ENCODE results near the gene BCL2A1. TPM values are rescaled to one million over a fixed set of nuclear protein-coding genes. Genes with fewer than 3 reads are reported as not detected.
"Not testable (repeated sequence)": the region's sequence is repeated elsewhere in the genome, so short reads cannot be mapped to it uniquely, and the experiment has no call there.

BCL2A1 gene
- total RNA-seq, 1 experiment from 2014 or later = 102 TPM

- no peak for DNase-seq (ENCODE audit: low read depth, low spot score)
- in situ Hi-C loops (cut with HindIII; ENCODE audit: low pct_unique_long_range_greater_than_20kb, low sequenced_read_pairs) = no loop called here
Measured at GRCh38 chr15:79967298-79968182, 3.5 kb downstream of the BCL2A1 start.

DNA sequence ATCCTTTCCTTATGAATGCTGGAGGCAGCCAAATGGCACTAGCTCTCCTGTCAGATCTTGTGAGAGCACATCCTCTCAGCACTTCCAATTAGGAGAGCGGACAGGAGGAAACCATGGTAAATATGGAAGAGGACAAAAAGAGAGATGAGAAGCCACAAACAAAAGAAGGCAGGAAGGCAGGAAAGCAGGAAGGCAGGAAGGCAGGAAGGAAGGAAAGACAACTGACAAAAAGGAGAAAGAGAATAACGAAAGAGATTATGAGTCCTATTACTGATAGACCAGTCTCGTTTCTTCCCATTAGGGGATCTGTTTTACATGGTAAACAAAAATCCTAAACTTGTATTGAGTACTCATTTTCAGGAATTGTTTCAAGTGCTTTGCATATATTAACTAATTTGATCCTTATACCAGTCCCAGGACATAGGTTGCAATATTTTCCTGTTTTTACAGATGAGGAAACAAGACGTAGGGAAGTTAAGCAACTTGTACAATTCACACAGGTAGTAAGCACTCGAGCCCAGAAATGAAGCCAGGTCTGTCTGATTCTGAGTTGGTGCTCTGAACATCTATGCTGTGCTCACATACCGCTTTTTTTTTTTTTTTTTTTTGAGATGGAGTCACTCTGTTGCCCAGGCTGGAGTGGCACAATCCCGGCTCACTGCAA is 4.2 kb downstream of the BCL2A1 start:
- no peak for DNase-seq (ENCODE audit: low read depth, low spot score)
- in situ Hi-C loops (cut with HindIII; ENCODE audit: low pct_unique_long_range_greater_than_20kb, low sequenced_read_pairs) = no loop called here

DNA sequence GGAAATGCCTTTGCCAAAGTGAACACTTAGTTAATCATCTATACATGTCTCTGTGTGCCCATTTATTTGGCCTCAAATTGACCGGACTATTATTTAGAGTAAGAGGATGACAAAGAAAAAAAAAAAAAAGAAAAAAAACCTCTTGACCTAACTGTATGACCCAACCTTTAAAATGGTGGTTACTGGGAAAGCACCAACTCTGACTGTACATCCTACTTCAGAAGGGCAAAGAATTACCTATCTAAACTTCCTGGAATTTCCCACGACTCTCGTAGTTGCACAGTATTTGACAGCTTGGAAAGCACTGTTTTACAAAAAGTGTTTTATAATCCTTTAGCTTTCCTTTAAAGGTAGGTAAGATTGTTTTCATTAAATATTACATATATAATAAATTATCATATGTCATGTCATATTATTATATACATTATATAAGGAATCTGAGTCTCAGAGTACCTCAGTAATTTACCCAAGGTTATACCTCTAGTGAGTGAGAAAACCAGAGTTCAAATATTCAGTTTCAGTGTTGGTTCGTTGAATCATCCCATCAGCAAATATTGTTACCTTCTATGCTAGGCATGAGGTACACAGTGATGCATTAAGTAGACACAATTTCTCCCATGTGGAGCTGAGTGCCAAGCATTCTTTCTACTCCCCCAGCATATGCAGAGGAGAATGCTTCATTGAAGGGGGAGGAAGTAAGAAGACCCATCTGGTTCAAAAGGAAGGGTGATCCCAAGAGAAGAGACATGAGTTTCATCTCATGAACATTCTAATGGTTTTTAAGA is 5.0 kb downstream of the BCL2A1 start:
- peak; percentile 46 for DNase-seq (ENCODE audit: low read depth, low spot score)
- in situ Hi-C loops (cut with HindIII; ENCODE audit: low pct_unique_long_range_greater_than_20kb, low sequenced_read_pairs) = no loop called here

- in situ Hi-C loops (cut with HindIII; ENCODE audit: low pct_unique_long_range_greater_than_20kb, low sequenced_read_pairs) = no loop called here
- no peak for DNase-seq (ENCODE audit: low read depth, low spot score)
Measured at GRCh38 chr15:79964232-79964805, 6.7 kb downstream of the BCL2A1 start.

GRCh38 chr15:79962921-79963320 is 8.1 kb downstream of the BCL2A1 start:
- in situ Hi-C loops (cut with HindIII; ENCODE audit: low pct_unique_long_range_greater_than_20kb, low sequenced_read_pairs); DNase-seq (ENCODE audit: low read depth, low spot score): not testable (repeated sequence)

- DNase-seq (ENCODE audit: low read depth, low spot score) = no peak
- in situ Hi-C loops (cut with HindIII; ENCODE audit: low pct_unique_long_range_greater_than_20kb, low sequenced_read_pairs) = no loop called here
Measured at GRCh38 chr15:79962178-79962577, 8.8 kb downstream of the BCL2A1 start.

- in situ Hi-C loops (cut with HindIII; ENCODE audit: low pct_unique_long_range_greater_than_20kb, low sequenced_read_pairs) = no loop called here
- DNase-seq (ENCODE audit: low read depth, low spot score) = no peak
Measured at GRCh38 chr15:79960502-79961212, 10.3 kb downstream of the BCL2A1 start.

DNA sequence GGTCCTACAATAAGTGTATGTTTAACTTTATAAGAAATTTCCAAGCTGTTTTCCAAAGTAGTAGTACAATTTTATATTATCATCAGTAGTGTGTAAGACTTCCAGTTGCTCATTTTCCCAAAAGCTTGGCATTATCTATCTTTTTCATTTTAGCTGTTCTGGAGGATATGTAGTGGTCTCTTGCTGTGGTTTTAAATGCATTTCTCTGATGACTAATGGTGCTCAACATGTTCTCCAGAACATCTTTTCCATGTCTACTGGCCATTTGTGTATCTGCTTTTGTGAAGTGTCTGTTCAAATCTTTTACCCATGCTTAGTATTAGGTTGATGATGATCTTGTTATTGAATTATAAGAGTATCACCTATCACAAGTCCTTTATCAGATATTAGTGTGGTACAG is 13.3 kb downstream of the BCL2A1 start:
- DNase-seq (ENCODE audit: low read depth, low spot score) = no peak
- in situ Hi-C loops (cut with HindIII; ENCODE audit: low pct_unique_long_range_greater_than_20kb, low sequenced_read_pairs) = no loop called here

DNA sequence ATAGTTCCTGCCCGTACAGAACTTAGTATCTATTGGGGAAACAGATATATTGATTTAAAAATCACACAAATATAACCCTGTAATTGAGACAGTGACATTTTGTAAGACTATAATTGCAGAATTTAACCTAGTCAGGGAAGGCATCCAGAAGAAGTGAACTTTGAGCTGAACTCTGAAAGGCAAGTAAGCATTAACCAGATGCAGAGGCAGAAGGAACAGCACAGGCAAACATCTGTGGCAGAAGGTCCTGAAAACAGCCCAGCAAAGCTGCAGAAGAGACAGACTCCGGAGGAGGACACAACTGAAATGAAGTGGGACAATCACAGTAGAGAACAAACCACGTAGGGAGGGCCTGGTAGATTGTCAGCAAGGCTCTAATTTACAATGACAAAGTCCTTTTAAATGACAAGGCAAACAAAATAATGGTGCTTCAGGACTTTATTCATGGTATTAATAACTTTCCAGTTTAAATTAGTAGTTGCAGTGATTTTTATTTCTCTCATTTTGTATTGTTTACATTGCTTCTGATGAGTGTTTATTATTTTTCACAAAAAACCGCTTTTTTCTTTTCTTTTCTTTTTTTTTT is 14.5 kb downstream of the BCL2A1 start:
- in situ Hi-C loops (cut with HindIII; ENCODE audit: low pct_unique_long_range_greater_than_20kb, low sequenced_read_pairs) = no loop called here

GRCh38 chr15:79954661-79955060 is 16.3 kb downstream of the BCL2A1 start:
- in situ Hi-C loops (cut with HindIII; ENCODE audit: low pct_unique_long_range_greater_than_20kb, low sequenced_read_pairs) = no loop called here
- DNase-seq (ENCODE audit: low read depth, low spot score) = peak; percentile 30

More for the DNA sequence above, 14.5 kb downstream of the BCL2A1 start:
- DNase-seq (ENCODE audit: low read depth, low spot score) = no peak

DNA sequence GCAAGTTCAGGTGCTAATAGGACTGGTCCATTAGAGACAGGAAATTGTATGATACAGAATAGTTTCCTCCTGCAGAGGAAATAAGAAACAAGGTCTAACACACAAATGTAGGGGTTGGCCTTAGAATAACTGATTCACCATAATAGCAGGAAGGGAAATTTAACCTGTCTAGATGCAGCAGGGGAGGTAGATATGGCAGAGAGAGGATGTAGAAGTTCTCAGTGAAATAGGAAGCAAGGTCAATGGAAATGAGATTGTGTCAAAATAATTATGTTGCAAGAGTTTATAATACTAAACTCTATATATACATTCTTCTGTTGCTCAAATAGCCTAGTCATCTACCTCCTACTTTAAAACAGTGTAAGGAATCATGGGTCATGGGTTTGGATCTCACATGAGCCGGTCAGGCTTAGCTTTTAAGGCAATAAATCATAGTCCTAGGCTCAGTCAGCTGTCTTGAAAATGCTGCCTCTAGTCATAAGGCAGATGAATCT is 17.0 kb downstream of the BCL2A1 start:
- DNase-seq (ENCODE audit: low read depth, low spot score) = peak; percentile 82
- in situ Hi-C loops (cut with HindIII; ENCODE audit: low pct_unique_long_range_greater_than_20kb, low sequenced_read_pairs) = no loop called here

GRCh38 chr15:79952329-79952728 is 18.7 kb downstream of the BCL2A1 start:
- in situ Hi-C loops (cut with HindIII; ENCODE audit: low pct_unique_long_range_greater_than_20kb, low sequenced_read_pairs) = no loop called here
- no peak for DNase-seq (ENCODE audit: low read depth, low spot score)

DNA sequence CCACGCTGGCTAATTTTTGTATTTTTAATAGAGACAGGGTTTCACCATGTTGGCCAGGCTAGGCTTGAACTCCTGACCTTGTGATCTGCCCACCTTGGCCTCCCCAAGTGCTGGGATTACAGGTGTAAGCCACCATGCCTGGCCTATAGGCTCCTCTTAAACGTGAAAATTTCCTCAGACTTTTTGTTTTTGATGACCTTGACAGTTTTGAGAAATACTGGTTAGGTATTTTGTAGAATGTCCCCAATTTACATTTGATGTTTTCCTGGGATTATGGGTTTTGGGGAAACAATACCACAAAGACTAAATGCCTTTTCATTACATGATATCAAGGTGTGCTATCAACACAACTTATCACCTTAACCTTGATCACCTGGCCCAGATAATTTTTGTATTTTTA is 20.7 kb downstream of the BCL2A1 start:
- in situ Hi-C loops (cut with HindIII; ENCODE audit: low pct_unique_long_range_greater_than_20kb, low sequenced_read_pairs) = no loop called here
- no peak for DNase-seq (ENCODE audit: low read depth, low spot score)

DNA sequence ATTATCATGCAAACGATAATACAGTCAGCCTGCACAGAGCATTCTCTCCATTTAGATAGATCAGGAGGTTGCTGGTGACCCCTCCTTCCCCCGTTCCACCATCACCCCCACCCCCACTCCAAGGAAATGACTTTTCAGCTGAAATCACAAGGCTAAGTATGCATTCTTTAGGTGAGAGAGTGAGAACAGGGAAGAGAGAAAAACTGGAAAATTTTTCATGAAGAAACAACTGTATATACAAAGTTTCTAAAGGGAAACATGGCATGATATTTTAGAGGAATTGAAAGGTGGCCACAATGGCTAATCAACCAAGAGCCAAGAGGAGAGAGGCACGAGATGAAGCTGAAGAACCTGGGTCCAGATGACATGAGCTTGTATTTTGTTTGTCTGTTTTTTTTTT is 22.2 kb downstream of the BCL2A1 start:
- in situ Hi-C loops (cut with HindIII; ENCODE audit: low pct_unique_long_range_greater_than_20kb, low sequenced_read_pairs) = no loop called here
- no peak for DNase-seq (ENCODE audit: low read depth, low spot score)

- no peak for DNase-seq (ENCODE audit: low read depth, low spot score)
- in situ Hi-C loops (cut with HindIII; ENCODE audit: low pct_unique_long_range_greater_than_20kb, low sequenced_read_pairs) = no loop called here
Measured at GRCh38 chr15:79948095-79948695, 22.8 kb downstream of the BCL2A1 start.

DNA sequence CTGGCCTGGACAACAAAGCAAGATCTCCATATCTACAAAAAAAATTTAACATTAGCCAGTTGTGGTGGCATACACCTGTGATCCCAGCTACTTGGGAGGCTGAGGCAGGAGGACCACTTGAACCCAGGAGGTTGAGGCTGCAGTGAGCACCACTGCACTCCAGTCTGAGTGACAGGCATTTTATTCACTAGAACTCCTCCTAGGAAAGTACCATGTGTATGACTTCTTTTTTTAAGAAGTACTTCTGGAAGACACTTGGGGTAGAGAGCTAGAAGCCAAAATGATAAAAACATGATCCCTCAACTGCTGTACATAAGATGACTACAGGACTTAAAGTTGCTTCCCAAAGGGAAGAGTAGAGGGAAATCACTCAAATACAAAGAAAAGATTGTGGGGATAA is 24.0 kb downstream of the BCL2A1 start:
- in situ Hi-C loops (cut with HindIII; ENCODE audit: low pct_unique_long_range_greater_than_20kb, low sequenced_read_pairs) = no loop called here
- no peak for DNase-seq (ENCODE audit: low read depth, low spot score)
